ENCODE data around the gene ATG10. TPM values are rescaled to one million over a fixed set of nuclear protein-coding genes. Genes with fewer than 3 reads are reported as not detected.
"Not testable (repeated sequence)": the region's sequence is repeated elsewhere in the genome, so short reads cannot be mapped to it uniquely, and the experiment has no call there.

The ATG10 gene
- total and polyA plus RNA-seq, 2 donors = 10.4 to 12.7 TPM

DNA sequence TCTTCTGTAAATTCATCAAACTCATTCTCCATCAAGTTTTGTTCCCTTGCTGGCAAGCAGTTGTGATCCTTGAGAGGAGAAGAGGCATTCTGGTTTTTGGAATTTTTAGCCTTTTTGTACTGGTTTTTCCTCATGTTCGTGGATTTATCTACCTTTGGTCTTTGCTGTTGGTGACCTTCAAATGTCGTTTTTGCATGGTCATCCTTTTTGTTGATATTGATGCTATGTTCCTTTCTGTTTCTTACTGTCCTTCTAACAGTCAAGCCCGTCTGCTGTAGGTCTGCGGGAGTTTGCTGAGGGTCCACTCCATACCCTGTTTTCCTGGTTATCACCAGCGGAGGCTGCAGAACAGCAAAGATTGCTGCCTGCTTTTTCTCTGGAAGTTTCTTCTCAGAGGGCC, 165.4 kb downstream of the ATG10 start:
- Histone ChIP-seq H3K4me3 (ENCODE audit: low read length in 2 of 2) (no peak overlapping the region), H3K9me3 (ENCODE audit: control insufficient read depth in 2 of 2, insufficient read depth in 1 of 2, low read length in 1 of 2) (peaks cover 0 to 12% of the 10 kb centered on the region in 2 donors), H3K27ac (ENCODE audit: low read depth in 1 of 2, low read length in 1 of 2) (no peak overlapping the region), H3K4me1 (ENCODE audit: control insufficient read depth in 2 of 2, insufficient read depth in 2 of 2, low read length in 2 of 2) (no peaks in the 10 kb centered on the region), H3K36me3 (ENCODE audit: control insufficient read depth in 2 of 2, insufficient read depth in 2 of 2, low read length in 1 of 2) (peaks cover 0 to 3% of the 10 kb centered on the region in 2 donors), H3K27me3 (ENCODE audit: control insufficient read depth in 2 of 2, insufficient read depth in 1 of 2, low read length in 1 of 2) (no peaks in the 10 kb centered on the region)
- no peak for DNase-seq (ENCODE audit: low read depth in 6 of 9, low spot score in 9 of 9)
- WGBS = 98% methylated on average over 5 of the region's 5 CpGs

DNA sequence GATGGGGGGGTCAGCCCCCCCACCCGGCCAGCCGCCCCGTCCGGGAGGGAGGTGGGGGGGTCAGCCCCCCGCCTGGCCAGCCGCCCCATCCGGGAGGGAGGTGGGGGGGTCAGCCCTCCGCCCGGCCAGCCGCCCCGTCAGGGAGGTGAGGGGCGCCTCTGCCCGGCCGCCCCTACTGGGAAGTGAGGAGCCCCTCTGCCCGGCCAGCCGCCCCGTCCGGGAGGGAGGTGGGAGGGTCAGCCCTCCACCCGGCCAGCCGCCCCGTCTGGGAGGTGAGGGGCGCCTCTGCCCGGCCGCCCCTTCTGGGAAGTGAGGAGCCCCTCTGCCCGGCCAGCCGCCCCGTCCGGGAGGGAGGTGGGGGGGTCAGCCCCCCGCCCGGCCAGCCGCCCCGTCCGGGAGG, 168.0 kb downstream of the ATG10 start:
- not testable (repeated sequence) for H3K36me3 ChIP-seq (ENCODE audit: control insufficient read depth in 2 of 2, insufficient read depth in 2 of 2, low read length in 1 of 2); DNase-seq (ENCODE audit: low read depth in 6 of 9, low spot score in 9 of 9); H3K4me3 ChIP-seq (ENCODE audit: low read length in 2 of 2); H3K4me1 ChIP-seq (ENCODE audit: control insufficient read depth in 2 of 2, insufficient read depth in 2 of 2, low read length in 2 of 2); H3K27ac ChIP-seq (ENCODE audit: low read depth in 1 of 2, low read length in 1 of 2); H3K27me3 ChIP-seq (ENCODE audit: control insufficient read depth in 2 of 2, insufficient read depth in 1 of 2, low read length in 1 of 2)
- WGBS = 98% methylated on average over 11 of the region's 33 CpGs
- peaks cover 0 to 12% of the 10 kb centered on the region in 2 donors for H3K9me3 ChIP-seq (ENCODE audit: control insufficient read depth in 2 of 2, insufficient read depth in 1 of 2, low read length in 1 of 2)

DNA sequence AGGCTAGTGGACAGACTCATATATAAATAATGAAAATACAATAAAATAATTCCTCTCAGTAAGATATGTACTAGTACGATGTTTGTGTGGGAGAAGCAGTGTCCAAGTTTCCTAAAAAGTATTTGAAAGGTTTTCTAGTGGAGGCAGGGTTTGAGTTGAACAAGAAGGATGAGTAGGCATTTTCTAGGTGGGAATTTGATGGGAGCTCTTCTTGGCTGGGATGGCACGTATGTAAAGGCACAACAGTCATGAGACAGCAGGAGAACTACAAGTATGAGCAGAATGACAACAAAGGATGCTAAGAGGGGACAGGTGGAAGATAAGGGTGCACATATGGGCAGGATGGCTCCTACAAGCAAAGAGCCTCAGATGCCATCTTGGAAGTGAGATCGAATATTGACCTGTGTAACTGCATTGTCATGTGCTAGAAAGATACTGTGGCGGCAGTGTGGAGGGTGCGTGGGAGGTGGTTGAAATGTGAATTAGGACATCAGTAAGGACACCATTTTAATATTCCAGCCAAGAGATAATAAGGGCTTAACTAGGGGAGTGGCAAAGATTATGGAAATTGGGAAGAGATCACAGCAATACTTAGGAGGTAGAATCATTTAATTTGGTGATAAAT, 170.5 kb downstream of the ATG10 start:
- Histone ChIP-seq H3K4me1 (ENCODE audit: control insufficient read depth in 2 of 2, insufficient read depth in 2 of 2, low read length in 2 of 2) (no peaks in the 10 kb centered on the region), H3K27ac (ENCODE audit: low read depth in 1 of 2, low read length in 1 of 2) (no peak overlapping the region), H3K36me3 (ENCODE audit: control insufficient read depth in 2 of 2, insufficient read depth in 2 of 2, low read length in 1 of 2) (peaks cover 0 to 3% of the 10 kb centered on the region in 2 donors), H3K9me3 (ENCODE audit: control insufficient read depth in 2 of 2, insufficient read depth in 1 of 2, low read length in 1 of 2) (peaks cover 0 to 11% of the 10 kb centered on the region in 2 donors), H3K4me3 (ENCODE audit: low read length in 2 of 2) (no peak overlapping the region), H3K27me3 (ENCODE audit: control insufficient read depth in 2 of 2, insufficient read depth in 1 of 2, low read length in 1 of 2) (no peaks in the 10 kb centered on the region)
- WGBS = 97% methylated on average over 5 of the region's 5 CpGs
- DNase-seq (ENCODE audit: low read depth in 6 of 9, low spot score in 9 of 9) = no peak

DNA sequence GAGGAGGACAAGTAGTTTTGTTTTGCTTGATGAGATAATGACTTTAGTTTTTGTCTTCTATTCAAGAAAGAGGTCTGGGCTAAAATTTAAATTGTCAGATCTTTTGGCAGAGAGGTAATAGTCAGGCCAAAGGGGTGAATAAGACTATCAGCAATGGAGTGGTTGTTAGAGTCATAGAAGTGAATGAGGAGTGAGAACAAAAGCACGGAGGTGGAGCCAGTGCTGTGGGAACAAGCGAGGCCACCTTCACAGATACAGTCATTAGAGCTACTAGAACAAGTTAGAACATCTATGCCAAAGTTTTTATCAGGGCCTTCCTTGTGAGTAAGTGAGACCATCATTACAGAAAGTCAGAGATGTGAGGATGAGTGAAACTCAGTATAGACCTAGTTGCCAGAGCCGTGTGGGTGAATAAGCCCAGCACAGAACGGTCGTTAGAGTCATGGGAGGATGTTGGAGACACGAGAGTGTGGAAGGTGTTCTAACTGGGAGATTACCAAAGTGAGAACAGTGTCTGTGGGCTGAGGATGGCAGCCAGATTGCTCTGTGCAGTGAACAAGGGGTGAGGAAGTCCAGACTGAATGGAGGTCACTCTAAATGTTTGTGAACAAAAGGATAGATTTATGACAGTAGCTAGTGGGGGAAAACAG, 171.2 kb downstream of the ATG10 start:
- H3K27me3 ChIP-seq (ENCODE audit: control insufficient read depth in 2 of 2, insufficient read depth in 1 of 2, low read length in 1 of 2) = no peaks in the 10 kb centered on the region
- no peaks in the 10 kb centered on the region for H3K36me3 ChIP-seq (ENCODE audit: control insufficient read depth in 2 of 2, insufficient read depth in 2 of 2, low read length in 1 of 2)
- no peak for DNase-seq (ENCODE audit: low read depth in 6 of 9, low spot score in 9 of 9)
- H3K4me3 ChIP-seq (ENCODE audit: low read length in 2 of 2) = no peak overlapping the region
- H3K9me3 ChIP-seq (ENCODE audit: control insufficient read depth in 2 of 2, insufficient read depth in 1 of 2, low read length in 1 of 2) = peaks cover 0 to 4% of the 10 kb centered on the region in 2 donors
- H3K27ac ChIP-seq (ENCODE audit: low read depth in 1 of 2, low read length in 1 of 2) = no peak overlapping the region
- WGBS = 97% methylated on average over 6 of the region's 6 CpGs
- H3K4me1 ChIP-seq (ENCODE audit: control insufficient read depth in 2 of 2, insufficient read depth in 2 of 2, low read length in 2 of 2) = no peaks in the 10 kb centered on the region

DNA sequence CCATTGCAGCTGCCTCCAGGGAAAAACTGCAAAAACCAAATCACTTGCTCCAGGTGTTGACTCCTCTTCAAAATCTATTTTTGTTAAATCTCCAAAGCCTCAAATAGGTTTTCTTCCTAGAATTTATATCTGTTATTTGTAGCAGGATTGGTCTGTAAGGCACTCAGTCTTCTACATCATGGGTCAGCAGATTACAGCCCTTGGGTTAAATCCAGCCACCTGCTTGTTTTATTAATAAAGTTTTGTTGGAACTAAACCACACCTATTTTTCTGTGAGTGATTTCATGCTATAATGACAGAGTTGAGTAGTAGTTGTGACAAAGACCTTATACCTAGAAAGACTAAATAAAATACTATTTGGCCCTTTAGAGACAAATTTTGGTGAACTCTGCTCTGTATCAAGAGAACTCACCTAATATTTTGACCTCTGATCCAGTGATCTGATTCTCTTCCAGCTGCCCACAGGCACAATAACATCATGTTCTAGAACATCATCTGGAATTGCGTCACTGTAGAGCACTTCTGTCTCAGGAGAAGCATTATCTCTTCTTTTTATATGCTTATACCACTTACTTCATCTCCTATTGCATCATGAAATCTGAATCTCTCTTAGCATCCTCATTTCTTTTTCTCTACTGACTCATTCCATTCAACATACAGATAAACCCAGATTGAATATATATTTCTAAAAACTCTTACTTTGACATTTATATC, 176.2 kb downstream of the ATG10 start:
- H3K27me3 ChIP-seq (ENCODE audit: control insufficient read depth in 2 of 2, insufficient read depth in 1 of 2, low read length in 1 of 2) = no peaks in the 10 kb centered on the region
- no peak for DNase-seq (ENCODE audit: low read depth in 6 of 9, low spot score in 9 of 9)
- 100% methylated on average over 1 of the region's 1 CpG for WGBS
- H3K4me3 ChIP-seq (ENCODE audit: low read length in 2 of 2) = no peak overlapping the region
- no peaks in the 10 kb centered on the region for H3K36me3 ChIP-seq (ENCODE audit: control insufficient read depth in 2 of 2, insufficient read depth in 2 of 2, low read length in 1 of 2)
- no peaks in the 10 kb centered on the region for H3K4me1 ChIP-seq (ENCODE audit: control insufficient read depth in 2 of 2, insufficient read depth in 2 of 2, low read length in 2 of 2)
- no peak overlapping the region for H3K27ac ChIP-seq (ENCODE audit: low read depth in 1 of 2, low read length in 1 of 2)
- H3K9me3 ChIP-seq (ENCODE audit: control insufficient read depth in 2 of 2, insufficient read depth in 1 of 2, low read length in 1 of 2) = no peaks in the 10 kb centered on the region

DNA sequence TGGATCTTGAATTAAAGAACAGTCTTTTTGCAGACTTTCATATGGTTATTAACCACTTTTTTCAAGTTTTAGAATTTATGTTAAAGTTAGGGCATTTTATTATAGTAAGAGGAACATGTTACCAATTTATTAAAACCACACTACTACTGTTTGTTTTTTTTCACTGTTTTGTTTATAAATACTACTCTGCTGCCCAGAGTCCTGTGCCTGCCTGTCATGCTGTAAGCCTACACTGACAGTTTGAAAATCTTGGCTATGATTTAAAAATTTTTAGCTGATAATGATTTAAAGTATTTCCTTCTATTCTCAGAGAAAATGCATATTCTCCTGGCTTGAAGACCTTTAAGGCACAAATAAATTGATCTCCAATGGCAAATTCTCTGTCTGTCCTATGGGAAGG, 177.6 kb downstream of the ATG10 start:
- no peaks in the 10 kb centered on the region for H3K36me3 ChIP-seq (ENCODE audit: control insufficient read depth in 2 of 2, insufficient read depth in 2 of 2, low read length in 1 of 2)
- H3K4me3 ChIP-seq (ENCODE audit: low read length in 2 of 2) = no peak overlapping the region
- no peak for DNase-seq (ENCODE audit: low read depth in 6 of 9, low spot score in 9 of 9)
- H3K27ac ChIP-seq (ENCODE audit: low read depth in 1 of 2, low read length in 1 of 2) = no peak overlapping the region
- H3K27me3 ChIP-seq (ENCODE audit: control insufficient read depth in 2 of 2, insufficient read depth in 1 of 2, low read length in 1 of 2) = no peaks in the 10 kb centered on the region
- H3K4me1 ChIP-seq (ENCODE audit: control insufficient read depth in 2 of 2, insufficient read depth in 2 of 2, low read length in 2 of 2) = no peaks in the 10 kb centered on the region
- H3K9me3 ChIP-seq (ENCODE audit: control insufficient read depth in 2 of 2, insufficient read depth in 1 of 2, low read length in 1 of 2) = no peaks in the 10 kb centered on the region

DNA sequence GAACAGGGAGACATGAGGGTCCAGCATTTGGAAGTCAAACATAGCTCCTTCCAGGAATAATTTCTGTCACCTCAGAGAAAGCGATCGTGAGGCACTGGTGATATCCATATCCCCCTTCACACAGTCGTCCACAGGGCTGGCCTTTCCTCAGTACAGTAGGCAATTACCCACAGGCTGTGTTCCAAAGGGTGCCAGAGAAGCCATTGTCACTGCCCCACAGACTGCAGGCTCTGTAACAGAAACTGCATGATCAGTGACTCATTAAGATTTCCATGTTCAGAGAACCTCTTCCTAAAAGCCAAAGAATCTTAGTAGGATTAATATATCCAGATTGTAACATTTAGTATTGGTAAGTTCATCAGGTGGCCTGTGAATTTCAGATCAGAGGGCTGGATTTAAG, 178.7 kb downstream of the ATG10 start:
- DNase-seq (ENCODE audit: low read depth in 6 of 9, low spot score in 9 of 9) = no peak
- WGBS = 97% methylated on average over 3 of the region's 3 CpGs
- no peak overlapping the region for H3K27ac ChIP-seq (ENCODE audit: low read depth in 1 of 2, low read length in 1 of 2)
- H3K4me1 ChIP-seq (ENCODE audit: control insufficient read depth in 2 of 2, insufficient read depth in 2 of 2, low read length in 2 of 2) = no peaks in the 10 kb centered on the region
- no peak overlapping the region for H3K4me3 ChIP-seq (ENCODE audit: low read length in 2 of 2)
- no peaks in the 10 kb centered on the region for H3K36me3 ChIP-seq (ENCODE audit: control insufficient read depth in 2 of 2, insufficient read depth in 2 of 2, low read length in 1 of 2)
- no peaks in the 10 kb centered on the region for H3K27me3 ChIP-seq (ENCODE audit: control insufficient read depth in 2 of 2, insufficient read depth in 1 of 2, low read length in 1 of 2)
- no peaks in the 10 kb centered on the region for H3K9me3 ChIP-seq (ENCODE audit: control insufficient read depth in 2 of 2, insufficient read depth in 1 of 2, low read length in 1 of 2)

DNA sequence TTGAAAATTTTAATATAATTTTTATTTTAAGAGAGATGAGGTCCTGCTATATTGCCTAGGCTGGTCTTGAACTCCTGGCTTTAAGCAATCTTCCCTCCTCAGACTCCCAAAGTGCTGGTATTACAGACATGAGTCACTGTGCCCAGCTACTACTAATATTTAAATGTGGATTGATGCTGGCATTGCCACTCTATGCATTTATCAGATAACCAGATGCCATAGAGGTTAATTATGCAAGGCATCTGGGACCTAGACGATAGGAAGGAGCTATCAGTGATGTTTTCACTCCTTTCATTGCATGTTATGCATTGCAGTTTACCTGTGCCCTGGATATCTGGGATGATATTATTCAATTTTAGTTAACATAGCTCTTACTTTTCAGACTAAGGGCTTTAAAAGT, 179.4 kb downstream of the ATG10 start:
- WGBS = 95% methylated on average over 1 of the region's 1 CpG
- no peaks in the 10 kb centered on the region for H3K4me1 ChIP-seq (ENCODE audit: control insufficient read depth in 2 of 2, insufficient read depth in 2 of 2, low read length in 2 of 2)
- H3K36me3 ChIP-seq (ENCODE audit: control insufficient read depth in 2 of 2, insufficient read depth in 2 of 2, low read length in 1 of 2) = no peaks in the 10 kb centered on the region
- H3K4me3 ChIP-seq (ENCODE audit: low read length in 2 of 2) = no peak overlapping the region
- no peaks in the 10 kb centered on the region for H3K9me3 ChIP-seq (ENCODE audit: control insufficient read depth in 2 of 2, insufficient read depth in 1 of 2, low read length in 1 of 2)
- DNase-seq (ENCODE audit: low read depth in 6 of 9, low spot score in 9 of 9) = no peak
- H3K27me3 ChIP-seq (ENCODE audit: control insufficient read depth in 2 of 2, insufficient read depth in 1 of 2, low read length in 1 of 2) = no peaks in the 10 kb centered on the region
- no peak overlapping the region for H3K27ac ChIP-seq (ENCODE audit: low read depth in 1 of 2, low read length in 1 of 2)

DNA sequence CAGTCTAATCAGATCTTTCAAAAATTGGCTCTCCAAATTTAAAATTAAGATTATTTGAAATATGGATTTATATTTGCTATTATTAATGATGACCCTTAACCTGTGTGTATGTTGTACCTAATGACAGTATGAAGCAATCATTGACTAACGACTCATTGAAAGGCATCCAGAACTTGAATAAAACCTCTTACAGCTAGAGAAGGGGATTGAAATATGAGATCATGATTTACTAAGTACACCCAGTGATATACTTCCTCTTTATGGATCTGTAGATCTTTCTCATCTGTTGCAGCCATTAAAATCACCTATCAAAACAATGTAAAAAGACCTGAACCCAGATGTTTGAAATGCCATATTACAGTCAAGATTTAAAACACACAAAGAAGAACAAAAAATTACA, 179.8 kb downstream of the ATG10 start:
- H3K4me3 ChIP-seq (ENCODE audit: low read length in 2 of 2) = no peak overlapping the region
- 93% methylated on average over 1 of the region's 1 CpG for WGBS
- H3K9me3 ChIP-seq (ENCODE audit: control insufficient read depth in 2 of 2, insufficient read depth in 1 of 2, low read length in 1 of 2) = no peaks in the 10 kb centered on the region
- no peaks in the 10 kb centered on the region for H3K4me1 ChIP-seq (ENCODE audit: control insufficient read depth in 2 of 2, insufficient read depth in 2 of 2, low read length in 2 of 2)
- no peak overlapping the region for H3K27ac ChIP-seq (ENCODE audit: low read depth in 1 of 2, low read length in 1 of 2)
- no peaks in the 10 kb centered on the region for H3K36me3 ChIP-seq (ENCODE audit: control insufficient read depth in 2 of 2, insufficient read depth in 2 of 2, low read length in 1 of 2)
- no peak for DNase-seq (ENCODE audit: low read depth in 6 of 9, low spot score in 9 of 9)
- no peaks in the 10 kb centered on the region for H3K27me3 ChIP-seq (ENCODE audit: control insufficient read depth in 2 of 2, insufficient read depth in 1 of 2, low read length in 1 of 2)

Data from thymus (tissue), 11 donors.